GM12874 (cell line): ENCODE measurements around the gene OTUD5.

ENCODE experiments used
- TF ChIP-seq, protein P1 (sequence below): IDR thresholded peaks from 2 replicates; pipeline ENCODE4 v1.5.1; 2011; ENCODE audit warnings: low read depth, mild to moderate bottlenecking, control low read depth, low read length, moderate library complexity; ENCODE audit not compliant: insufficient read depth

Gene OTUD5

GRCh38 chrX:48997865-48998264 is 40.5 kb upstream of the OTUD5 start:
- TF ChIP-seq, protein P1, sequence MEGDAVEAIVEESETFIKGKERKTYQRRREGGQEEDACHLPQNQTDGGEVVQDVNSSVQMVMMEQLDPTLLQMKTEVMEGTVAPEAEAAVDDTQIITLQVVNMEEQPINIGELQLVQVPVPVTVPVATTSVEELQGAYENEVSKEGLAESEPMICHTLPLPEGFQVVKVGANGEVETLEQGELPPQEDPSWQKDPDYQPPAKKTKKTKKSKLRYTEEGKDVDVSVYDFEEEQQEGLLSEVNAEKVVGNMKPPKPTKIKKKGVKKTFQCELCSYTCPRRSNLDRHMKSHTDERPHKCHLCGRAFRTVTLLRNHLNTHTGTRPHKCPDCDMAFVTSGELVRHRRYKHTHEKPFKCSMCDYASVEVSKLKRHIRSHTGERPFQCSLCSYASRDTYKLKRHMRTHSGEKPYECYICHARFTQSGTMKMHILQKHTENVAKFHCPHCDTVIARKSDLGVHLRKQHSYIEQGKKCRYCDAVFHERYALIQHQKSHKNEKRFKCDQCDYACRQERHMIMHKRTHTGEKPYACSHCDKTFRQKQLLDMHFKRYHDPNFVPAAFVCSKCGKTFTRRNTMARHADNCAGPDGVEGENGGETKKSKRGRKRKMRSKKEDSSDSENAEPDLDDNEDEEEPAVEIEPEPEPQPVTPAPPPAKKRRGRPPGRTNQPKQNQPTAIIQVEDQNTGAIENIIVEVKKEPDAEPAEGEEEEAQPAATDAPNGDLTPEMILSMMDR: no peak

DNA sequence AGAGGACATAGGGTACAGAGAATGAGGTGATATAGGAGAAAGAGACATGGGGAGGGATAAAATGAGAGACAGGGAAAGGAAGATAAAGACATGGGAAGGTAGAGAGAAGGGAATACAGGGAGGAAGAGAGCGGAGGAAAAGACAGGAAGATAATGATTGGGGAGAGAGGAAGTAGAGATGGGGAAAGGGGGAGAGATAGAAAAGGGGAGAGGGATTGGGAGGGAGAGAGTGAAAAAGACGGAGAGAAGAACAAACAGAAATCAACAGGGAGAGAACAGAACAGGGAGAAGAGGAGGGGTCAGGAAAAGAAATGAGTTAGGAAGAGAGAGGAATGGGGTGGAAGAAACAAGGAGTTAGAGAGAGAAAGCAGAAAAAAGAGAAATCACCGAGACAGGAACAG is 40.0 kb upstream of the OTUD5 start:
- TF ChIP-seq, protein P1: no peak

DNA sequence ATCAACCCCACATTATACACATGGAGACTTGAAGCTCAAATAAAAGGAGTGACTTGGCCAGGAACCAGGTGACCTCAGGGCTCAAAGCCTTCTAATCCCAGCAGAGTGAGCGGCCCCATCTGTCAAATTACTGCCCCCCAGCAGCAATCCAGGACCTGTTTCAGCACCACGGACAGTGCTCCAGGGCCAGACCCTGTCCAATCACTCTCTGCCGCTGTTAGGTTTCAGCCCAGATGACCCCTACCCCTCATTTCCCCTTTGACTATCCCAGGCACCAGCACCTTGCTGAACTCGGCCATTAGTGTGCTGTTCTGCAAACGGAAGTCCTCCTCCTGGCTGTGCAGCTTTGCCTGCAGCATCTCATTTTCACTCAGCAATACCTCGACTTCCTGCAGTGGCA is 39.6 kb upstream of the OTUD5 start:
- TF ChIP-seq, protein P1: no peak

DNA sequence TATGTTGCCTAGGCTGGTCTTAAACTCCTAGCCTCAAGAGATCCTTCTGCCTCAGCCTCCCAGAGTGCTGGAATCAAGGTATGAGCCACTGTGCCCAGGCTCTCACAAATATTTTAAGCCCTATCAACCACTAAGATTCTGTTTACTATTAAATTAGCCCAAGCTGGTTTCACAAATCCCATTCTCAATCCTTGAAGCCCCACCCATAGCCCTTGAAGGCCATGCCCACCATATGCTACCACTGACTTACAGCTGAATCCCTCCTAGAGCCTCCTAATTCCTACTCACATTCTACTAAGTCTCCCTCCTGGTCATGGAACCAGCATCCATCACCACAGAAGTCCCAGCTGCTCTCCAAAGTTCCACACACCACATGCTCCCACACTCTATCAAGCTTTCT is 34.9 kb upstream of the OTUD5 start:
- TF ChIP-seq, protein P1: no peak

GRCh38 chrX:48989483-48989882 is 32.1 kb upstream of the OTUD5 start:
- TF ChIP-seq, protein P1: no peak

- TF ChIP-seq, protein P1: no peak
Observed at GRCh38 chrX:48983896-48984295, 26.5 kb upstream of the OTUD5 start.

GRCh38 chrX:48983081-48983480 is 25.7 kb upstream of the OTUD5 start:
- TF ChIP-seq, protein P1: no peak

- TF ChIP-seq, protein P1: no peak
Observed at GRCh38 chrX:48981178-48981577, 23.8 kb upstream of the OTUD5 start.
